GM18498 (cell line): ENCODE results near the gene BORCS6.

Source experiments
- ATAC-seq: cut with Tn5 transposase; IDR thresholded peaks from one replicate; pipeline ENCODE4 v1.9.1; 2021; ENCODE audit warnings: mild to moderate bottlenecking, moderate library complexity; ENCODE audit not compliant: unreplicated experiment

The BORCS6 gene

DNA sequence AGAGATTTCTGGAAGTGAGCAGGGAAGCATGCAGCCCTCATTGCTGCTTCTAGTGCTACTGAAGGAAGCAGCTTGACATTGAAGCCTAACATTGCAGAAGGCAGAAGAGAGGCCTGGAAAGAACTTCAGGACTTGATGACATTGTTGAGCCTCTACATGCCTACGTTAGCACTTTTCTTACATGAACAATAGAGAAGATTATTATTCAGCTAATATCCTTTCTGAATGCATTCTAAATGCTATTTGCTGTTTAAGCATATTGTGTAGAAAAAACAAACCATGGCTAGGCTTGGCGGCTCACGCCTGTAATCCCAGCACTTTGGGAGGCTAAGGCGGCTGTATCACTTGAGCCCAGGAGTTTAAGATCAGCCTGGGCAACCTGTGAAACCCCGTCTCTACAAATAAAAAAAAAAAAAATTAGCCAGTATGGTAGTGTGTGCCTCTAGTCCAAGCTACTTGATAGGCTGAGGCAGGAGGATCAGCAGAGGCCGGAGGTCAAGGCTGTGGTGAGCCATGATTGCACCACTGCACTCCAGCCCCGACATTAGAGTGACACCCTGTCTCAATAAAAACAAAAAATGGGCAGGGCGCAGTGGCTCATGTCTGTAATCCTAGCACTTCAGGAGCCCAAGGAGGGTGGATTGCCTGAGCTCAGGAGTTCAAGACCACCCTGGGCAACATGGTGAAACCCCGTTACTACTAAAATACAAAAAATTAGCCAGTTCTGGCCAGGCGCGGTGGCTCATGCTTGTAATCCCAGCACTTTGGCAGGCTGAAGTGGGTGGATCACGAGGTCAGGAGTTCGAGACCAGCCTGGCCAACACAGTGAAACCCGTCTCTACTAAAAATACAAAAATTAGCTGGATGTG is 22.6 kb upstream of the BORCS6 start:
- no peak for ATAC-seq

DNA sequence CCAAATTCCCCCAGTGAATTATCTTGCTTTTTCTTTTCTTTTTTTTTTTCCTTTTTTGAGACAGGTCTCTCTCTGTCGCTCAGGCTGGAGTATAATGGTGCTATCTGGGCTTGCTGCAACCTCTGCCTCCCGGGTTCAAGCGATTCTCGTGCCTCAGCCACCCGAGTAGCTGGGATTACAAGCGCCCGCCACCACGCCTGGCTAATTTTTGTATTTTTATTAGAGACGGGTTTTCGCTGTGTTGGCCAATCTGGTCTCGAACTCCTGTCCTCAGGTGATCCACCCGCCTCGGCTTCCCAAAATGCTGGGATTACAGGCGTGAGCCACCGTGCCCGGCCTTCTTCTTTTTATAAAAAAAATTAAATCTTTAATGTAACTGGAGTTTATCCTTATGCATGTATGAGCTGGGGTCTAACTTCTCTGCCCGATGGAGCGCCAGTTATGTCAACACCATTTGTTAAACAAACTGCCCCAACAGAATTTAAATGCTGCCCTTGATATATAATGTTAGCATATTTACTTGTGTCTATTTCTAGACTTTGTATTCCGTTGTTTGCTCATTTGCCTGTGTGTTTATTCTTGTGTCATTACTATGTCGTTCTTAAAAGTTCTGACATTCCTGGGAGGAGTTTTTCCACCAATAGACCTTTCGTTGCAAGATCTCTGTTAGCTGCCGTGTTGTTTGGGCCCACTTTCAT is 20.9 kb upstream of the BORCS6 start:
- peak; percentile 12 for ATAC-seq

DNA sequence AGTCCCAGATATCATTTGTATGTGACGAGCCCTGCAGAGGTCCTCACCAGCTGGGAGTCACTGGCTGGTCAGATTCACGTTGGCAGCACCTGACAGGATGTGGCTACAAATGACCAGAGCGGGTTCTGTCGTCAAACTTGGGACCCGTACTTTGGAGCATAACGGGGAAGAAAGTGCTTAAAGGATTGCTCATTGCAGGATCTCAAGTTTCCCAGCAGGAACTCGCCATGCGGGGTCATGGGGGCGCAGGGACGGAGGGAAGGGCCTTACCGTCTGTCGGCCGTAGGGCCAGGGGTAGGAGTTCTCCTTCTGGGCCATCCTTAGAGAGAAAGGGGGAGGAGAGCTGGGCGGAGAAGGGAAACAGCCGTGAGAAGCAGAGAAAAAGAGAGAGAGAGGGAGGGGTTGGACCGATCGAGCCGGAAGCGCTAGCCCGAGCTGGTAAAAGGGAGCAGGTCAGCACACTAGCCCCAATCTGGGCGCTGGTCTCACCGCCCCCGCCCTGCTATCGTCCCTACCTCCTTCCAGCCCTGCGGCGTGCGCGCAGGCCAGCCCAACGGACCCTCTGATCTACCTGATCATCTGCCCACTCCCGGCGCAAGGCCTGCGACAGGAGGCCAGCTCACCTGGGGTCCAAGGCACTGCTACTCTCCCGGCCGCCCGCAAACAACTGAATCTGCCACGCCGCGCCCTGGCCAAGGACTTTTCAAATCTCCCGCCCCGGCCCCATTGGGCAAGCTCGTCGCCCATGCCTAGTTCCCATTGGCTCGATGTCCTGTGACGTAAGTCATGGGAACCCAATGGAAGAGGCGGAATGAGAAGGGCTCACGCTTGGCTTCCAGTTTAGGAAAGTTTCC is 20.2 kb upstream of the BORCS6 start, which contains the start of gene AURKB:
Gene AURKB (minus strand): TSS at position 669 of the 854 bp plus-strand sequence. CDS start 351 bp downstream, at position 318.
- peak; percentile 85 for ATAC-seq

DNA sequence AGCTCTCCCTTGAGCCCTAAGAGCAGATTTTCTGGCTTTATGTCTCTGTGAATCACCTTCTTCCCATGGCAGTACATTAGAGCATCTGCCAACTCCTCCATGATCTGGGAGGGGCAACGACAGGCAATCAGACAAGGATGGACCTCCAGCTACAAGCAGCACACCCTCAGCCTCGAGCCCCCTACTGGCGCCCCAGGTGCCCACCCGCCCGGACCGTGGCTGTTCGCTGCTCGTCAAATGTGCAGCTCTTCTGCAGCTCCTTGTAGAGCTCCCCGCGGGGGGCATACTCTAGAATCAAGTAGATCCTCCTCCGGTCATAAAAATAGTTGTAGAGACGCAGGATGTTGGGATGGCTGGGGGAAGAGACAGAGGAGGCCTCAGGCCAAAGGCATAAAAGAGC is 16.6 kb upstream of the BORCS6 start:
- ATAC-seq = no peak

DNA sequence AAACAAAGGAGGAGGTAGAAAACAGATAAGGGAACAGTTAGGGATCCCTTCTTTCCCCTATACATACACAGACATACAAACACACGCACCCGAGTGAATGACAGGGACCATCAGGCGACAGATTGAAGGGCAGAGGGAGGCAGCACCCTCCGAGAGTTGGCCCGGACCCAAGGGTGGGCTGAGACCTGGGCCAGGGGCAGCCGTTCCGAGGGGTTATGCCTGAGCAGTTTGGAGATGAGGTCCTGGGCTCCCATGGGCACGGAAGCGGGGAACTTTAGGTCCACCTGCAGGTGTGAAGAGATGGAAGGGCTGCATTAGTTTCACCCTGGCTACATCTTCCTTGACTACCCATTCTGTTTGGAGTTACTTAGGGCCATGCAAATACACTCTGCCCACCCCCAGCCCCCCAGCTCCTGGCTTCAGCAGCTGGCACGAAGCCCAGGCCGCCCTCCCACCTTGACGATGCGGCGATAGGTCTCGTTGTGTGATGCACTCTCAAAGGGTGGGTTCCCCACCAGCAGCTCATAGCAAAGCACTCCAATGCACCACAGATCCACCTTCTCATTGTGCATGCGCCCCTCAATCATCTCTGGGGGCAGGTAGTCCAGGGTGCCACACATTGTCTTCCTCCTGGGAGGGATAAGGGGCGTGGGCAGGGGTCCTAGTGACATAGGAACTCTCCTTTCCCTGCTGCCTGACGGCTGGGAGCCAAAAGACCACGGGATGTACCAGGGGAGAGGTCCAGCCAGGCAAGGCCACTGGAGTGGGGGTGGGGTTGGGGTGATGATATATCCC is 15.0 kb upstream of the BORCS6 start:
- no peak for ATAC-seq

DNA sequence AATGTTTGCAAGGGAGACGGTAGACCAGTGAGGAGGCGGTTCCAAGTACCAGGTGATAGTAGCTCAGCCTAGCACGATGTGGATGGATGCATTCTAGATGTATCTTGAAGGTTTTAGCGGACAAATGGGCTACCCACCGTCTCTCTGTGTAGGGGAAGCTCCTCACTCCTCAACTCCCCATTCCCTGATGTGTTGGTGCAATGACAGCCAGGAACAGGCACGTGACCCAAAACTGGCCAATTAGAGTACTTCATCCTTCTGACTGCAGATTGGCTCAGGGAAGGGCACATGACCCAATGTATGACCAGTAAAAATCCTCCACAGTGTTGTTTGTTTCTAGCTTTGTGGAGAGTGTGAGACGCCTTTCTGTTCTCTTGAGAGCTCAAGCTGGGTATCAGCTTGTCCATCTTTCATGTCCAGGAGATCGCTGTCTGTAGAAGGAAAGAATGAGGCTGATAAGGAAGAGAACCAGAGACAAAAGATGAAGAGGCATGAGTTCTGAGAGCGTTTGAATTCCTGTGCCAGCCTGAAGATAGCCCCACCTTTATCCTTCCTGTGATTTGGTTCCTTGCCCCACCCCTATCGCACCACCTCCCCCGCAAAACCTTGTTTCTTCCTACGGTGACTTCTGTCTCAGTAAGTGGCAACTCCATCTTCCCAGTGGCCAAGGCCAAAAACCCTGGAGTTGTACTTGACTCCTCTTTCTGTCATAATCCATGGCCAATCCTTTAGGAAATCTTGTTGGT is 2.3 kb upstream of the BORCS6 start:
- ATAC-seq = no peak

DNA sequence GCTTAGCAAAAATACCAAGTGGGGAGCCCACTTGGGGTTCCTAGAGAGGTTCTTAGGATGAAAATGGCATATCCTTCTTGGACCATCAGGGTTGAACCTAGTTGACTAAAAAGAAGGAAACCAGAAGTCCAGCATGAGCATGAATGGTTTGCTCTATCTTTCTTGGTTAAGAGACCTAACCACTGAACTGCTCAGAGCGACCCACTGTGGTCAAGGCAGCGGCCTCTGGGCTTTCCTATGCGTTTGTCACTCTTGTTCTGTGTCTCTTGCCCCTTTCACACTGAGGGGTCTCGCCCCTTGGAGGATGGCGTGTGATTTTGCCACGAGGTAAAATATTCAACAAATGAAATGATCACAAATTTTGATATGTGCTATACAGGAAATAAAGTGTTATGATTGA is 526 bp upstream of the BORCS6 start:
- ATAC-seq = no peak

DNA sequence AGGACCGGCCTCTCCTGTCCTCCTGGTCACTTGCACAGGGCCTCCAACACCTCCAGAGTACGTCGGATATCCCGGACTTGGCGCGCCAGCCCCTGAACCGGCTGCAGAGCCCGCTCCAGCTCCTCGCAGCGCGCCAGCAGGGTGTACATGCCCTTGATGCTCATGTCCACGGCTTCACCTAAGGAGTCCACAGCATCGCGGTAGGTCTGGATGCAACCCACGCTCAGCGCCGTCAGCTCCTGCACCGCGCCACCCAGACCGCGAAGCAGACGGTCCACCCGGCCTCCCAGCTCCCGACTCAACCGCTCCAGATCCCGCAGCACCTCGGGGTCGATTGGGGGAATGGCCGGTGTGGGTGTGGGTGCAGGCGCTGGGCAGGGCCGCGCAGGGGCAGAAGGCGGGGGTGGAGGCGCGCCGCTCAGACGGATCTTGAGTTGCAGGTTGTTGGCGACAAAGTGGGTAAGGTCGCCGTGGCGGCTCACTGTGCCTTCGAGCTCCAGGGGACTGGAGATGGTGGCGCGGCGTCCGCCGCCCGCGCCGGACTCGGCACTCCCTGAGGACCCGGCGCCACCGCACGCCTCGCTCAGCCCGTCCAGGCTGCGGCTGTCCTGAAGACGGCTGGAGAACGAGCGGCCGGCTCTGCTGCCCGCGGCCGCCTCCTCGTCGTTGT is 804 bp downstream of the BORCS6 start:
- ATAC-seq = peak; percentile 0

DNA sequence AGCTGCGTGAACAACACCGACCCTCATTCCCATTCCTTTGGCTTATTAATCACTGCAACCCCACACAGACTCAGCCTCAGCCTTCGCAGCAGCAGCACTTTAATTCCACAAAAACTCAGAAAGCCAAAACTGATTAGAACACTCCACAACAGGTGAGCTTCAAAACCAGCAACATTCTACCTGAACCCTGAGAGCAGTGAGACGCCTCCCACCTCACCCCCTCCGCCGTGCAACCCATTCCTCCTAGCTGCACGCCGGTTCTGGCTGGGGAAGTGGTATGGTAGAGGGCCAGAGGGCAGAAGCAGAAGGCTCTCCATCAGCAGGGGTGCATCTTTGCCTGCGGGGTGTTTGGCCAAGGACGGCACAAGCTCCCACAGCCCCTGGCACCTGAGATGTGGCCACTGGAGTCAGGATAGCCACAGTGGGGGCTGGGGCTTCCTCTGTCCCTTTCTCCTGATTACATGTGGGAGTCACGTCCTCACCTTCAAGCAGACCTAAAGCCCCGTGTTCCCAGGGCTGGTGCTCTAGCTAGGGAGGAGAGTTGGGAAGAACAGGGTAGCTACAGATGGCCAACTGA is 1.6 kb downstream of the BORCS6 start:
- ATAC-seq = no peak

DNA sequence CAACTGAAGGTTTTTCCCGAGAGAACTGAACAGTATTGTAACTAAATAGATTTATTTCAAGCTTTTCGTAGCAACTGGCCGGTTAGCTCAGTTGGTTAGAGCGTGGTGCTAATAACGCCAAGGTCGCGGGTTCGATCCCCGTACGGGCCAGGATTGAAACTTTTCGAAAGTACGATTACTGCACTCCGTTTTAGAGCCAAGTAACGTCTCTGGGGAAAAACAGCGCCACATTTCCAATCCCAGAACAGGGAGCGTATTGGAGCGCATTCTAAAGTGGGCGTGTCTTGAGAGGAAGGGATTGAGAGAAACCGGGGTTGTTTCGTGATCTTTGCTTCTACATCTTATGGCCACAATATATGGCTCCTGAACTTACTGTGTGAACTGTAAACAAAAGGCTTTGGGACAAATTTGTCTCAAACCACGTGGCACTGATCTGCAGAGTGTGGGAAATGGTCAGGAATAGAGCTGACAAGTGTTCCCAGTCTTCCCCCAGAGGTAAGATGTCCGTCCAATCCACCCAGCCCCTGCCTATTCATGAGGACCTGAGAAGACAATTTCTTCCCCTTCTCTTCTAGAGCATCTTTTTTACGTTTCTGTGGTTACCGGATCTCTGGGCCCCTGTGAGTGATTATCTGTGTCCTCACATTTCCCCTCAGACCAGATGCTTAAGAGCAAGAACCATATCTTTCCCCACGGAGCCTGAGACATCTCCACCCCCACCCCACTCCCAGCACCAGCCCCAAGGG is 2.3 kb downstream of the BORCS6 start:
- peak; percentile 25 for ATAC-seq

DNA sequence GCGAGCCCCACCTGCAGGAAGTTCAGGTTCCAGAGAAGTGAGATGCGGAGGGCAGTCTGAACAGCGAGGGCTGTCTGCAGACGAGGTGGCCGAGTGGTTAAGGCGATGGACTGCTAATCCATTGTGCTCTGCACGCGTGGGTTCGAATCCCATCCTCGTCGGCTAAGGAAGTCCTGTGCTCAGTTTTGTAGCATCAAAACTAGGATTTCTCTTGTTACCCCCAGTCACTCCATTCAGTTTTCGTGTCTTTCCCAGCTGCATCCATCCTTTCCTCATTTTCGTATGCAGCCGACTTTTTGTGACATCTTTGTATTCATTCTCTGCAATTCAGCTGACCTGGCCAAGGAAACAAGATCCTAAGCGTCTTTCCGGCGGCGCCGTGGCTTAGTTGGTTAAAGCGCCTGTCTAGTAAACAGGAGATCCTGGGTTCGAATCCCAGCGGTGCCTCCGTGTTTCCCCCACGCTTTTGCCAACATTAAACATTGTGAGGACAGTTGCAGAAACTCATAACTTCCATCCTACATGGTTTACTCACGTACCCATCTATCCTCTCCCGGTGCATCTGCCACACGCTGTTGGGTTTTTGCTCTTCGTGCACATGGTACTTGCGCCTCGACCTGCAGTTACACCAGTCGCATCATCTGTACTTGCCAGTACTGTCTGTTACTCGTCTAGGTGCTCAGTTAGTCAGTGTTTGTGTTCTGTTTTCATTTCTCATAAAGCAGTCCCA is 3.0 kb downstream of the BORCS6 start:
- peak; percentile 26 for ATAC-seq

DNA sequence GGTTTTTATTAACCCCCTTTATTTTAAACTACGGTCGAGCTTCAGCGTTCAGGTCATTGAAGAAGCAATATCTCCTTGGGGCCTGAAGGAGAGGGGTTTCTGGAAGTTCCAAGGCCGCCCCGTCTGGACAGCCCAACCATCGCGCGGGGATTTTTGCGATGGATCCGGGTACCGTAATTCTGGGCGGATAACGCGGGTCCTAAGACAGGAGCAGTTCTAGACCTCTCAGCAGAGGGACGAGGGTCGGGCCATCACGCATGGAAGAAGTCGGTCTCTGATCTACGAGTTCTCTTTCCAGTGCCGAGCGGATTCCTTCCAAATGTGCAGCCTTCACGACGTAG is 3.6 kb downstream of the BORCS6 start:
- ATAC-seq = peak; percentile 1

DNA sequence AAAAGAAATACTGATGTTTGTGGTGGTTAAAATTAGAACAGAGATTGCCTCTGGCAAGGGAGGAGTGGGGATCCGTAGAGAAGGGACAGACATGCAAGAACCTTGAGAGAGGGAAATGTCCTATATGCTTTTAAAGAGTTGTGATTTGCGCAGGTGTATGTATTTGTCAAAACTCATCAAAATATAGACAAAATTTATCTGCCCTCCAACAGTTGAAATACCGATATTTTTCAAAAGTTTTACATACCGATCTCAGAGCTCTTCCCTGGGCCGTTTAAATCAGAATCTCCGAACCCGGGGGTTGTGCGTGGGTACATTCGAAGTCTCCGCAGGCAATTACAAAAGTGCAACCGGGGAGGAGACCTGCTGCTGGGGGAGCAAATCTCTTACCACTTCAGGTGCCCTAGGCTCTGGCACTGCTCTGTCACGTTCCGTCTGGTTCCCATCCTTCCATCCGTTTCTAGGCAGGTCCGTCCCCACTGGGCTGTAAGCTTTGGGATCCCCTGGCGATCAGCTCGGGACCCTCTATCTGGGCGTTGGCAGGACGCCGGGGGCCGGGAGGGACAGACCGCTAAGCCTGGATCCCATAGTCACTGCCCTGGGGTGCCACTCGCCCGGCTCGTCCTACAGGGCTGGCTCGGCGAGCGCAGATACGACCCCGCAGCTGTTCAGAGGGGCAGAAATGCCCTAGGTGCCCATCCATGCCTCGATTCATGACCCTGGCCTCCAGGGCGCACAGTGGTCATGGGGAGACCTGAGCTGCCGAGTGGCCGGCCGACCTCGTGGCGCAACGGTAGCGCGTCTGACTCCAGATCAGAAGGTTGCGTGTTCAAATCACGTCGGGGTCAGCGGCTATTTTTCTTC is 4.2 kb downstream of the BORCS6 start:
- peak; percentile 23 for ATAC-seq

DNA sequence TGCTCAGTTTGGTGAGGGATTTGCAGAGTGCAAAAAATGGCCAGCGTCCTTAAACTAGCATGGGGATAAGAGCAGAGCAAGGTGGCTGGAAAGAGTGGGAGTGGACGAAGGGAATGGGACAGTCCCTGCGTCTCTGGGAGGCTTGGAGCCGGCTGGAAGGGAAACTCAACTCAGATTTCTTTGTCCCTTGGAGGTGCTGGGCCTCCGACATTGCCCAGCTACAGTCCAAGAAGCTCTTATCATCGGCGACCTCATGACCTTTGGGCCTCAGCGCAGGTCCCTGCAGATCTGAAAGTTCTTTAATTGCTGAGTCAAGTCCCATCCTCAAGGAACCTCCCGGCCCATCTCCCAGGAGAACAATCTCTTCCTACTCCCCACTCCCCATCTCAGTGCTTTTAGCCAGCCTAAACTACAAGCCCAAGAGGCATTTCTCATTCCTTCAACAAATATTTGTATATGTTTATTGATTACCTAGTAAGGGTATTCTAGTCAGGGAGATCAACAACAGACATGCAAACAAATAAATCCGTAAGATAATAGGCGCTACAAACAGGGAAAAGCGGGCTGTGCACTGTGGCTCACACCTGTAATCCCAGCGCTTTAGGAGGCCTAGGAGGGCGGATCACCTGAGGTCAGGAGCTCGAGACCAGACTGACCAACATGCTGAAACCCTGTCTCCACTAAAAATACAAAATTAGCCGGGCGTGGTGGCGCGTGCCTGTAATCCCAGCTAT is 12.8 kb downstream of the BORCS6 start:
- ATAC-seq = no peak

DNA sequence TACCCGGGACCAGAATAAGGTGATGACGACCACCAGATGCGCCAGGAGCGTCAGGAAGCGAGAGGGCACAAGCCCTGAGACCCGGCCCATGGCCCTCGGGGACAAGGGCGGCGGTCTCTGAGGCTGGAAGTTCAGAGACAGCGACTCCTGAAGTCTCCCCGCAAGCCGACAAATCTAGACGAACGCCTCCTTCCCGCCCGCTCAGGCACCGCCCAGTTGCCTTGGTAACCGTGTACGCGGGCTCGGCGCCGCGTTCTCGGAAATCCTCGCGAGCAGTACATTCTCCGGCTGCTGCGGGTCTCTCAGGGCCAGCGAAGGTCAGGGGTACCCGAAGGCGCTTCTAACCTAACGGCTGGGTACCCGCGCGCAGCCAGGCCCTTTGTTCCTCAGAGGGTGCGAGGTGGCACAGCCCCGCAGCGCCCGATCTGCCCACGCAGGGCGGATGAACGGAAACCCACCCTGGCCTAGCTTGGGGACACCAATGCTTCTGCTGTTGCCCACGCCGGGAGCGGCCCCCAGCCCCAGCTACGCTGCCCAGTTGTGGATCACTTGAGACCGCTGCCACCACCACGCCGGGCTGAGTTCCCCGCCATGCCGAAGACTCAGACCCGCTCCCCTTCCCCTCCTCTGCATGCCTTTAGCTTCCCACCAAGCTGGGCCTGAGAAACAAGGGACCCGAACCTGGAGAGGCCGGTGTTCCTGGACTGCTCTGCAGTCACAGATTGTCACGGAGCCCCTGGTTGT is 13.6 kb downstream of the BORCS6 start, which contains the start of gene TMEM107:
Gene TMEM107 (minus strand): TSS at position 184 of the 744 bp plus-strand sequence. CDS start 94 bp downstream, at position 90.
- peak; percentile 38 for ATAC-seq
